Activated CD4-positive, alpha-beta T cell treated with anti-CD3 and anti-CD28 coated beads for 4 hours (primary cell): ENCODE results near the gene ITGB3BP.
"Not testable (repeated sequence)": the region's sequence is repeated elsewhere in the genome, so short reads cannot be mapped to it uniquely, and the experiment has no call there.

Experiments used
- DNase-seq, 2 donors: peaks; one replicate each; pipeline ENCODE4 v3.0.0-alpha.2; 2020

The ITGB3BP gene

GRCh38 chr1:63501256-63501655, 21.8 kb downstream of the ITGB3BP start:
- no peak for DNase-seq

GRCh38 chr1:63498106-63498505, 24.9 kb downstream of the ITGB3BP start:
- DNase-seq, result no peak

- no peak for DNase-seq
These were observed 25.4 kb downstream of the ITGB3BP start for GRCh38 chr1:63497577-63497976.

GRCh38 chr1:63487336-63488065, 35.5 kb downstream of the ITGB3BP start:
- no peak for DNase-seq

- no peak for DNase-seq
These were observed 36.4 kb downstream of the ITGB3BP start for GRCh38 chr1:63486629-63487028.

- no peak for DNase-seq
These were observed 43.0 kb downstream of the ITGB3BP start for GRCh38 chr1:63480057-63480456.

- no peak for DNase-seq
These were observed 47.3 kb downstream of the ITGB3BP start for GRCh38 chr1:63475761-63476160.

GRCh38 chr1:63468683-63469082, 54.3 kb downstream of the ITGB3BP start:
- DNase-seq, result not testable (repeated sequence)

- no peak for DNase-seq
These were observed 56.3 kb downstream of the ITGB3BP start for GRCh38 chr1:63466759-63467158.

- no peak for DNase-seq
These were observed 56.8 kb downstream of the ITGB3BP start for GRCh38 chr1:63466181-63466580.

- DNase-seq, result no peak
These were observed 59.8 kb downstream of the ITGB3BP start for GRCh38 chr1:63463248-63463647.

- DNase-seq, result no peak
These were observed 61.3 kb downstream of the ITGB3BP start for GRCh38 chr1:63461661-63462230.

GRCh38 chr1:63458750-63459149, 64.3 kb downstream of the ITGB3BP start:
- no peak for DNase-seq

- no peak for DNase-seq
These were observed 68.8 kb downstream of the ITGB3BP start for GRCh38 chr1:63454269-63454668.

- no peak for DNase-seq
These were observed 69.8 kb downstream of the ITGB3BP start for GRCh38 chr1:63453232-63453631.

- DNase-seq, result no peak
These were observed 72.6 kb downstream of the ITGB3BP start for GRCh38 chr1:63450416-63450815.

- DNase-seq, result no peak
These were observed 74.2 kb downstream of the ITGB3BP start for GRCh38 chr1:63448731-63449246.

GRCh38 chr1:63442141-63442475, 80.9 kb downstream of the ITGB3BP start:
- no peak for DNase-seq

GRCh38 chr1:63435161-63435560, 87.9 kb downstream of the ITGB3BP start:
- DNase-seq, result no peak

GRCh38 chr1:63429281-63429680, 93.7 kb downstream of the ITGB3BP start:
- DNase-seq, result no peak

GRCh38 chr1:63428815-63429214, 94.2 kb downstream of the ITGB3BP start:
- DNase-seq, result no peak

- no peak for DNase-seq
These were observed 99.4 kb downstream of the ITGB3BP start for GRCh38 chr1:63423649-63424048.

- DNase-seq, result not testable (repeated sequence)
These were observed 102.3 kb downstream of the ITGB3BP start for GRCh38 chr1:63420746-63421145.

- no peak for DNase-seq
These were observed 104.9 kb downstream of the ITGB3BP start for GRCh38 chr1:63418101-63418500.
